Ovary (tissue), 9 donors: ENCODE results near the gene SCGB1D4. TPM values are rescaled to one million over a fixed set of nuclear protein-coding genes. Genes with fewer than 3 reads are reported as not detected.

Experiments used
- DNase-seq, 5 donors: peaks; one replicate each; pipeline ENCODE4 v3.0.0-alpha.2; 2019 to 2020
- H3K27ac ChIP-seq, 2 donors: fragments of 200-600 bp; one replicate each; pipeline versions ENCODE4 v1.5.1 to v1.8.0; 2019 to 2022
- H3K27me3 ChIP-seq: fragments of 200-600 bp; one replicate; pipeline ENCODE4 v1.8.0; 2022
- H3K36me3 ChIP-seq: fragments of 200-600 bp; sonication (generic); one replicate; pipeline ENCODE4 v1.5.1; 2019
- H3K4me1 ChIP-seq: one replicate; pipeline ENCODE4 v1.8.1; 2013; ENCODE audit warnings: mild to moderate bottlenecking, moderate library complexity; ENCODE audit not compliant: insufficient read depth
- H3K4me3 ChIP-seq: fragments of 200-600 bp; sonication (generic); one replicate; pipeline ENCODE4 v1.5.1; 2017
- H3K9me3 ChIP-seq, 2 donors: fragments of 200-600 bp in 1 of 2; sonication (generic) in 1 of 2; one replicate each; pipeline versions ENCODE4 v1.5.1 to v1.8.1; 2013 to 2019; ENCODE audit warnings: mild to moderate bottlenecking in 1 of 2, moderate library complexity in 1 of 2
- EP300 ChIP-seq: sonication (generic); formaldehyde crosslinking; IDR thresholded peaks from one replicate; pipeline ENCODE4 v1.6.1; 2017; ENCODE audit warnings: antibody characterized with exemption
- POLR2A ChIP-seq: fragments of 450-650 bp; IDR thresholded peaks from one replicate; pipeline ENCODE4 v1.6.1; 2017; ENCODE audit warnings: antibody characterized with exemption, mild to moderate bottlenecking, moderate library complexity
- WGBS, 3 donors: extraction: QIAGEN DNeasy Blood & Tissue Kit in 1 of 3; methylation state at CpG; one replicate each; pipeline versions ENCODE4 v1.1.5 to v1.1.7; 2013 to 2017; 5-methylcytosine and 5-hydroxymethylcytosine counted together
- intact Hi-C, 4 donors: fragments of 100-400 bp; cut with DNase I; formaldehyde crosslinking; loops; one replicate each; pipeline versions ENCODE4 v1.11.0 to v1.15.1; 2022 to 2023
- polyA plus RNA-seq, 2 donors: library from polyadenylated mRNA; stranded (reverse); fragments of 200-250 nt in 1 of 2; fragments of 350-450 nt in 1 of 2; fragmentation: Illumina TruSeq in 1 of 2; extraction: RNeasy Lipid Tissue Mini Kit (QIAGEN cat#74804) in 1 of 2; gene quantifications; one replicate each; pipeline ENCODE4 v1.2.3, GENCODE V29; 2013 to 2014
- total RNA-seq, 7 donors: library from RNA; depleted of rRNA in 2 of 7; stranded (reverse); fragments of >200 nt in 2 of 7; fragmentation: NEBNext Ultra II Directional in 3 of 7; extraction: Animal tissue kit (Norgen Biotek cat#: 25700) in 3 of 7; gene quantifications; one replicate each; pipeline versions ENCODE4 v1.1.0 to v1.2.4, GENCODE V29; 2016 to 2023
- TF ChIP-seq, protein P1 (sequence below), 3 donors: fragments of 450-650 bp in 2 of 3; fragments of 200-600 bp in 1 of 3; IDR thresholded peaks; one replicate each; pipeline versions ENCODE4 v1.5.1 to v1.8.0; 2016 to 2022; ENCODE audit warnings: antibody characterized with exemption in 3 of 3, mild to moderate bottlenecking in 1 of 3
- donor health status: DM: no; HTN: no; CAD: no; lungs with moderate emphysema.
- donor health status: DM: no; HTN: no; CAD: no.
- donor health status: Bipolar disorder and iron deficiency.
- donor health status: DM: yes; HTN: yes; CAD: no.
- donor health status: DM: no; HTN: no; CAD: no.
- donor health status: DM: yes; HTN: yes; CAD: no.

The SCGB1D4 gene
- total and polyA plus RNA-seq, 9 donors = 1.1 to 25.3 (median 8.5) TPM; not detected in 6

DNA sequence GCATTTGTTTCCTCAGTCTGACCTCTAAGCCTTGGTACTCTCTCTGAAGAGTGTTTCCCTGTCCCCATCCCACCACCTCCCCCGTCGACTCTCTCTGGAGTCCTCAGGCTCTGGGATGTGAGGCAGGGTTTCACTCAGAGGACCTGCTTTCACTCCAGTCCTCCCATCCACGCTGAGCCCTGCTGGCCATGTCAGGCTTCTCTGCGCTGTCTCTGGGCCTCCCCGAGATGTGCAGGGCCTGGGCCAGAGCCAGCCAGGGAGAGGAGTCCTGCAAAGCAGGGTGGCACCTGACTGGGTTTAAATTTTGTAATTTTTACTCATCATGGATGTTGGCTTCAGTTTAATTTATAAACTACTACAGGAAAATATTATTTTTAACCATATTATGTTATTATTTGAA, 25.6 kb downstream of the SCGB1D4 start:
- WGBS, 3 donors = 63 to 72% (median 68%) methylated on average over 5 of the region's 5 CpGs
- TF ChIP-seq, protein P1, sequence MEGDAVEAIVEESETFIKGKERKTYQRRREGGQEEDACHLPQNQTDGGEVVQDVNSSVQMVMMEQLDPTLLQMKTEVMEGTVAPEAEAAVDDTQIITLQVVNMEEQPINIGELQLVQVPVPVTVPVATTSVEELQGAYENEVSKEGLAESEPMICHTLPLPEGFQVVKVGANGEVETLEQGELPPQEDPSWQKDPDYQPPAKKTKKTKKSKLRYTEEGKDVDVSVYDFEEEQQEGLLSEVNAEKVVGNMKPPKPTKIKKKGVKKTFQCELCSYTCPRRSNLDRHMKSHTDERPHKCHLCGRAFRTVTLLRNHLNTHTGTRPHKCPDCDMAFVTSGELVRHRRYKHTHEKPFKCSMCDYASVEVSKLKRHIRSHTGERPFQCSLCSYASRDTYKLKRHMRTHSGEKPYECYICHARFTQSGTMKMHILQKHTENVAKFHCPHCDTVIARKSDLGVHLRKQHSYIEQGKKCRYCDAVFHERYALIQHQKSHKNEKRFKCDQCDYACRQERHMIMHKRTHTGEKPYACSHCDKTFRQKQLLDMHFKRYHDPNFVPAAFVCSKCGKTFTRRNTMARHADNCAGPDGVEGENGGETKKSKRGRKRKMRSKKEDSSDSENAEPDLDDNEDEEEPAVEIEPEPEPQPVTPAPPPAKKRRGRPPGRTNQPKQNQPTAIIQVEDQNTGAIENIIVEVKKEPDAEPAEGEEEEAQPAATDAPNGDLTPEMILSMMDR (IDR thresholded peaks at IDR 0.05) = no peak
- no peak for TF ChIP-seq EP300
- TF ChIP-seq POLR2A = no peak

DNA sequence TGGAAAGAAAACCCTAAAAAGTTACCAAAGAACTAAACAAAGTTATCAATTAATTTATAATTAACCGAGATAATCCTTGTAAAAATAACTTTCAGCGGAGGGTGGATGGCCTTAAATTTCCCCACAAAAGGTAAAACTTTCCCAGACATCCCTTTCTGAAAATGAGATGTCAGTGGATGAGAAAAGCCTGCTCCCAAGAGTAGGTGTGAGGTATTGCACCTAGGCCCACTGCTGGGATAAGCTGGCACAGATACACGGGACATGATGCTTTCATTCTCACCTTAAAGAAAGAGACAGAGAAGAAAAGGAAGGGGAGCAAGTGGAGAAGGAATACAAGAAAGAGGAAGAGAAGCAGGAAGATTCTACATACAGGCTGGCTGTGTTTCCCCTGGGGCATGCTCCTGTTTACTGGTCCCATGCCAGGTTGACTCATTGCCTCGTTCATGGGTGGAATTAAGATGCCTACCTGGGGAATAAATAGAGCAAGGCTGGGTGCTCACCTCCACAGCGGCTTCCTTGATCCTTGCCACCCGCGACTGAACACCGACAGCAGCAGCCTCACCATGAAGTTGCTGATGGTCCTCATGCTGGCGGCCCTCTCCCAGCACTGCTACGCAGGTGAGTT, 29.1 kb downstream of the SCGB1D4 start, which contains the start of gene SCGB2A2:
Gene SCGB2A2, plus strand, starts transcription at position 505 of the 625 bp plus-strand sequence. Its CDS starts 59 bp downstream, at position 564.
- no peak within 1 kb of the TSS for H3K27ac ChIP-seq
- intact Hi-C loops = no loop called here
- H3K36me3 ChIP-seq = no peaks in the 10 kb centered on the region
- TF ChIP-seq POLR2A (no peak), EP300 (no peak)
- TF ChIP-seq, protein P1 (IDR thresholded peaks at IDR 0.05) = no peak
- no peaks in the 10 kb centered on the region for H3K27me3 ChIP-seq
- H3K4me1 ChIP-seq = no peaks in the 10 kb centered on the region
- H3K9me3 ChIP-seq = no peaks in the 10 kb centered on the region
- H3K4me3 ChIP-seq = no peak within 1 kb of the TSS
- DNase-seq = no peak
- 70 to 78% (median 72%) methylated on average over 10 of the region's 10 CpGs for WGBS, 3 donors

More for the DNA sequence above, 25.6 kb downstream of the SCGB1D4 start:
- Histone ChIP-seq H3K4me3 (no peak overlapping the region), H3K36me3 (no peaks in the 10 kb centered on the region), H3K27ac (no peak overlapping the region), H3K27me3 (no peaks in the 10 kb centered on the region), H3K9me3 (no peaks in the 10 kb centered on the region), H3K4me1 (no peaks in the 10 kb centered on the region)
- DNase-seq = no peak
- intact Hi-C loops = no loop called here

DNA sequence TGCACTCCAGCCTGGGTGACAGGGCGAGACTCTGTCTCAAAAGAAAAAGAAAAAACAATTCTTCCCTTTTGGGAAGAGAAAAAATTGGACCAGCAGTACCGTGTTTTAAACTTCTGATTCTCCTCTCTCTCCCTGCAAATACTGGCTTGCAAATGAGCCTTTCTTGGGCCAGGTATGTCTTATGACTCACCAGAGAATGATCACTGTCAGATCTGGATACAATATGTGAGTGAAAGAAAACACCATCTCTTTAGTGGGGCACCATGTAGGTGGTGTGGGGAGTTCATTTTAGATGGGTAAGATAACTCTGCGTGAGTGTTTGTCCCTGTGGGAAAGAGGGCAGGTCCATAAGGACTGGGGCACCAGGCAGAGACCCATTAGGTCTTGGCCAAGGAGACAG, 31.3 kb downstream of the SCGB1D4 start:
- Histone ChIP-seq H3K9me3 (no peaks in the 10 kb centered on the region), H3K36me3 (no peaks in the 10 kb centered on the region), H3K27me3 (no peaks in the 10 kb centered on the region), H3K4me3 (no peak overlapping the region), H3K4me1 (no peaks in the 10 kb centered on the region), H3K27ac (no peak overlapping the region)
- TF ChIP-seq, protein P1 (IDR thresholded peaks at IDR 0.05) = no peak
- TF ChIP-seq POLR2A = no peak
- no peak for DNase-seq
- intact Hi-C loops = no loop called here
- WGBS, 3 donors = 56 to 78% (median 63%) methylated on average over 3 of the region's 3 CpGs

DNA sequence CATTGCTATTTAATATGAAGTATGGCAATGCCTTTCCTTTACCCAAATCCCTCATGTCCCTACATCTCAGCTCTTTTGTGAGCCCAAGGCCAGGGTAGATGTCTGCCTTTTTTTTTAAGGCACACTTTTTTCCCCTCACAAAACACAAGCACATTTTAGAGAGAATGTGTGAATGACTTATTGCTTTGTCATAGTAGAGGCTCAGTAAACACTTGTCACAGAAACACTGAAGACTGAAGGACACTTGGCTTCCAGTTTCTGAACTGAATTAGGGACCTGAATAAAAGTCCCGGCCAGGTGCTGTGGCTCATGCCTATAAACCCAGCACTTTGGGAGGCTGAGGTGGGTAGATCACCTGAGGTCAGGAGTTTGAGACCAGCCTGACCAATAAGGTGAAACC, 31.8 kb downstream of the SCGB1D4 start:
- no peaks in the 10 kb centered on the region for H3K36me3 ChIP-seq
- H3K9me3 ChIP-seq = no peaks in the 10 kb centered on the region
- no peaks in the 10 kb centered on the region for H3K27me3 ChIP-seq
- intact Hi-C loops = no loop called here
- no peak for DNase-seq
- no peak overlapping the region for H3K27ac ChIP-seq
- TF ChIP-seq EP300 (no peak), POLR2A (no peak)
- TF ChIP-seq, protein P1 (IDR thresholded peaks at IDR 0.05) = no peak
- H3K4me3 ChIP-seq = no peak overlapping the region
- H3K4me1 ChIP-seq = no peaks in the 10 kb centered on the region
- WGBS, 3 donors = 81 to 93% (median 90%) methylated on average over 1 of the region's 1 CpG
